Astrocyte of the spinal cord (primary cell): Measurements from ENCODE around the gene SPRN.

Experiments
- DNase-seq: peaks from one replicate; pipeline ENCODE4 v3.0.0; 2011; ENCODE audit warnings: low read depth, low spot score
- H3K4me3 ChIP-seq: 2 replicates; pipeline ENCODE4 v1.5.1; 2011; ENCODE audit warnings: low read depth, mild to moderate bottlenecking, low read length, moderate library complexity
- in situ Hi-C: cut with HindIII; loops from 2 replicates; pipeline ENCODE4 v1.10.0; 2017; ENCODE audit warnings: low sequenced_read_pairs
- TF ChIP-seq, protein P1 (sequence below): IDR thresholded peaks from 2 replicates; pipeline ENCODE4 v1.5.1; 2012; ENCODE audit warnings: low read depth, mild to moderate bottlenecking, low read length, inconsistent platforms

Gene SPRN

DNA sequence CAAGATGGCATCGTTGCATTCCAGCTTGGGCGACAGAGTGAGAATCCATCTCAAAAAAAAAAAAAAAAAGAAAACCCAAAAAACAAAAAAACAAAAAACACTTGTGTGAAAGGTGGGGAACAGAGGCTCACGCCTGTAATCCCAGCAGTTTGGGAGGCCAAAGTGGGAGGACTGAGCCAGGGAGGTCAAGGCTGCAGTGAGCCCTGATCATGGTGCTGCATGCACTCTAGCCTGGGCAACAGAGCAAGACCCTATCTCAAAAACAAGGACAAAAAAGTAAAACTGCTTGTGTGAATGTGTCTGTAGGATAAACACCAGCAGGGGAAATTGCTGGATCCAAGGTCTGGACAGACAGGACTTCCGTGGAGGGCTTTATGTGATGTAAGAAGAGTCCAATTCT lies 40.9 kb downstream of the SPRN start:
- in situ Hi-C loops, result no loop called here
- TF ChIP-seq, protein P1, sequence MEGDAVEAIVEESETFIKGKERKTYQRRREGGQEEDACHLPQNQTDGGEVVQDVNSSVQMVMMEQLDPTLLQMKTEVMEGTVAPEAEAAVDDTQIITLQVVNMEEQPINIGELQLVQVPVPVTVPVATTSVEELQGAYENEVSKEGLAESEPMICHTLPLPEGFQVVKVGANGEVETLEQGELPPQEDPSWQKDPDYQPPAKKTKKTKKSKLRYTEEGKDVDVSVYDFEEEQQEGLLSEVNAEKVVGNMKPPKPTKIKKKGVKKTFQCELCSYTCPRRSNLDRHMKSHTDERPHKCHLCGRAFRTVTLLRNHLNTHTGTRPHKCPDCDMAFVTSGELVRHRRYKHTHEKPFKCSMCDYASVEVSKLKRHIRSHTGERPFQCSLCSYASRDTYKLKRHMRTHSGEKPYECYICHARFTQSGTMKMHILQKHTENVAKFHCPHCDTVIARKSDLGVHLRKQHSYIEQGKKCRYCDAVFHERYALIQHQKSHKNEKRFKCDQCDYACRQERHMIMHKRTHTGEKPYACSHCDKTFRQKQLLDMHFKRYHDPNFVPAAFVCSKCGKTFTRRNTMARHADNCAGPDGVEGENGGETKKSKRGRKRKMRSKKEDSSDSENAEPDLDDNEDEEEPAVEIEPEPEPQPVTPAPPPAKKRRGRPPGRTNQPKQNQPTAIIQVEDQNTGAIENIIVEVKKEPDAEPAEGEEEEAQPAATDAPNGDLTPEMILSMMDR, result no peak
- no peak for DNase-seq
- no peak overlapping the region for H3K4me3 ChIP-seq

DNA sequence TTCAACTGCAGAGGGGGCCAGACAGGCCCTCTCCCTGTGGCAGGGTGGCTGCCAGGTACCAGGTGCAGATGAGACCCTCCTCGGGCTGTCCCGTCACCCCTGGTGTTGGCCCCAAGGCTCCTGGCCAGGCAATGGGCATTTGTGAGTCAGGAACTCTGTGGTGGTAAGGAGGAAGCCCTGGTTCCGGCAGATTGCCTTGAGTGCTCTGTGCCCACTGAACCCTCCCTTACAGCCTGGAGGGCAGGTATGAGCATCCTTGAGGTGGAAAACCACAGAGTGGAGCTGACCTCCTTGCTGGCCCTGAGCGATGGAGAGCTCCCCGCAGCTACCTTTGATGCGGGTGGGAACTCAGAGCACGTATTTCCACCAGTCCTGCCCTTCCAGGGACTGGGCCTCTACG lies 43.4 kb downstream of the SPRN start:
- in situ Hi-C loops, result no loop called here
- no peak overlapping the region for H3K4me3 ChIP-seq
- no peak for DNase-seq
- TF ChIP-seq, protein P1, result no peak

DNA sequence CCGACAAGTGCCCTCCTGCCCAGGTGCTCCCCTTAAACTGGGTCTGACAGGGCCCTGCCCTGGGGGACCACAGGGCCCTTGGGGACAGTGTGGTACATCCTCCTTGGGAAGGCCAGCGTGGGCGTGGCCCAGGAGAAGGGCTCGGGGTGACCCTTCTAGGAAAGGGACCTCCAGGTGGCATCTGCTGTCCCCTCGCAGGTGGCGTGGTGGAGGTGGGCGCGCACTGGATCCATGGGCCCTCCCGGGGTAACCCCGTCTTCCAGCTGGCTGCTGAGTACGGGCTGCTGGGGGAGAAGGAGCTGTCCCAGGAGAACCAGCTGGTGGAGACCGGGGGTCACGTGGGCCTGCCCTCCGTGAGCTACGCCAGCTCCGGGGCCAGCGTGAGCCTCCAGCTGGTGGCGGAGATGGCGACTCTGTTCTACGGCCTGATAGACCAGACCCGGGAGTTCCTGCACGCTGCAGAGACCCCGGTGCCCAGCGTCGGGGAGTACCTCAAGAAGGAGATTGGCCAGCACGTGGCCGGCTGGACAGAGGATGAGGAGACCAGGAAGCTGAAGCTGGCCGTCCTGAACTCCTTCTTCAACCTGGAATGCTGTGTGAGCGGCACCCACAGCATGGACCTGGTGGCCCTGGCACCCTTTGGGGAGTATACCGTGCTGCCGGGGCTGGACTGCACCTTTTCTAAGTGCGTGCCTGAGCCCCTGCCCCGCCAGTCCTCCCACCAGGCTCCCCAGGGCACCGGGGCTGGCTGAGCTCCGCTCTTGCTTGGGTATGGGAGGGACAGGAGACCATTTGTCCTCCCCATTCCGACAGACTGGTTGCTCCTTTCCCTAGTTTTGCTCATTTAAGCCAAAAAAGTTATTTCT lies 44.4 kb downstream of the SPRN start:
- TF ChIP-seq, protein P1, result no peak
- in situ Hi-C loops, result no loop called here
- no peak for DNase-seq
- H3K4me3 ChIP-seq, result peak overlapping the region; percentile 39

DNA sequence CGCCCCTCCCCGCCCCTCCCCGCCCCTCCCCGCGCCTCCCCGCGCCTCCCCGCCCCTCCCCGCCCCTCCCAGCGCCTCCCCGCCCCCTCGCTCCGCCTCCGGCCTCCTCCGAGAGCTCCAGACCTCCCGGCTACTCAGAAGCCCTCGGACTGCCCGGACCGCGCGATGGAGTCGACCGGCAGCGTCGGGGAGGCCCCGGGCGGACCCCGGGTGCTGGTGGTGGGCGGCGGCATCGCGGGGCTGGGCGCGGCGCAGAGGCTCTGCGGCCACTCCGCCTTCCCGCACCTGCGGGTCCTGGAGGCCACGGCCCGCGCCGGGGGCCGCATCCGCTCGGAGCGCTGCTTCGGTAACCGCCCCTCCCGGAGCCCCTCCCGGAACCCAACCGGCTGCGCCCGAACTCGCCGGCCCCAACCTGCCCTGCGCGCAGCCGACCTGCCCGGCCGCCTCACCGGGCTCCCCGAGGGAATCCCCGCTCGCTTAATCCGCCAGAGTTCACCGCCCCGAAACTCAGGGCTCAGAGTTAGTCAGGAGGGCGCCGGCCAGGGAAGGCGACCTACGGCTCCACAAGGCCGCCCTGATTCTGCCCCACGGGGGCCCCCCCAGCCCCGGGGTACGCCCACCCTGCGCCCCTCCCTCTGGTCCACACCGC lies 45.1 kb downstream of the SPRN start, which contains the start of gene PAOX:
TSS of gene PAOX (plus strand) at position 111 of the 649 bp plus-strand sequence. CDS start at position 166, 55 bp downstream.
- in situ Hi-C loops, result no loop called here
- peak; percentile 50 for DNase-seq
- H3K4me3 ChIP-seq, result peak within 1 kb of the TSS; percentile 63
- TF ChIP-seq, protein P1, result no peak

DNA sequence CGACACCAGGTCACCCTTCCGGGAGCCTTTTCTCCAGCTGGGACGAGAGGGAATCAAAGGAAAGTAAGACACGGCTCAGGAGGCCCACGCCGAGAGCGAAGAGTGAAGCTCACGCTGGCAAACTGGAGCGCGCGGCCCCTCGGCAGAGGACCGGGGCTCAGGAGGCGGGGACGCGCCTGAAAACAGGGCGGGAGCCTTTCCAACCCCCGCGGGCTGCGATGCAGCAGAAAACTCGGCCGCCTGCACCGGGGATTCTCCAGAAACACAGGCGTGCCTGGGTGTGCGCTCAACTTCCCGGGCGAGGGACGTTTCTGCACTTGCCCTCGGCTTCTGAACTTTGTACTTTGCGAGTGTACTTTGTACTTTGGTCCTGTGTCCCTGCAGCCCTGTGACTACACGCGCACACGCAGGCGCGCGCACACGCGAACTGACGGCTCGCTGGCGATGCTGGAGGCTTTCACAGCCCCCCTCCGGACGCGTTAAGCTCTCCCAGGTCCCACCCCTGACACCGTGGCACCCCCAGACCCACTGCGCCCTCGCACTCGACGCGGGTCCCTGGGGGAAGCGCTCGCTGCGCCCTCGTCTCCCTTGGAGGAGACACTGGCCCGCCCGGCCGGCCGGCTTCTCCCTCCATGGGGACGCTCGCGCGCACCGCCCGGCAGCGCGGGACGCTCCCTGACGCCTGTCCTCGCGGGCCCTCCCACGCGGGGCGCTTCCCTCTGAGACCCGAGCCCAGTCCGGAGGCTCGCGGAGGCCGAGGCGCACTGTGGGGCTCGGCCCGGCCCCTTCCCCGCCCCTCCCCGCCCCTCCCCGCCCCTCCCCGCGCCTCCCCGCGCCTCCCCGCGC lies 46.0 kb downstream of the SPRN start:
- TF ChIP-seq, protein P1, result no peak
- DNase-seq, result peak; percentile 41
- H3K4me3 ChIP-seq, result peak overlapping the region; percentile 63
- in situ Hi-C loops, result no loop called here

DNA sequence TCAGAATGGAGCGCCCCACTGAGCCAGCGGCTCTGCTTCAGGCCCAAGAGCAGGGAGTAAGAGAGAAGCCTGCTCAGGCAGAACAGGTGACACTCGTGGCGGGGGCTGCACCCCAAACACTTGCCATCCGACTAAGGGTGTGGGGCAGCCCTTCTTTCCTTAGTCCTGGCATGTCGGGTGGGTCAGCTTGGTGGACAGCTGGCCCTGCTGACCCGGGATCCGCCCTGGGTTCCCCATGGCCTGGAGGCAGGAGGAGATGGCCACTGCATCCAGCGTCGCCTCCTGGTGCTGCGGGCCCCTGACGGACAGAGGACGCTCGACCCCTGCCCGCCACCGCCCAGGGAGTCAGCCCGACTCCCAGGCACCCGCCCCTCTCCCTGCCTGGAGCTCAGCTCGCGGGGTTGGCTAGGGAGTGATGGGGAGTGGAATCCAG lies 46.6 kb downstream of the SPRN start:
- in situ Hi-C loops, result no loop called here
- TF ChIP-seq, protein P1, result no peak

More for the DNA sequence above, 46.6 kb downstream of the SPRN start:
- DNase-seq, result no peak
- H3K4me3 ChIP-seq, result peak overlapping the region; percentile 63
